HG02938 (cell line): ENCODE data around the gene NDUFS2.
A peak's percentile ranks its signal among the peaks of the same experiment; 100 is the strongest.

Experiments used
- ATAC-seq: cut with Tn5 transposase; IDR thresholded peaks from one replicate; pipeline ENCODE4 v1.9.1; 2021; ENCODE audit warnings: mild to moderate bottlenecking, moderate library complexity; ENCODE audit not compliant: unreplicated experiment

NDUFS2 gene

DNA sequence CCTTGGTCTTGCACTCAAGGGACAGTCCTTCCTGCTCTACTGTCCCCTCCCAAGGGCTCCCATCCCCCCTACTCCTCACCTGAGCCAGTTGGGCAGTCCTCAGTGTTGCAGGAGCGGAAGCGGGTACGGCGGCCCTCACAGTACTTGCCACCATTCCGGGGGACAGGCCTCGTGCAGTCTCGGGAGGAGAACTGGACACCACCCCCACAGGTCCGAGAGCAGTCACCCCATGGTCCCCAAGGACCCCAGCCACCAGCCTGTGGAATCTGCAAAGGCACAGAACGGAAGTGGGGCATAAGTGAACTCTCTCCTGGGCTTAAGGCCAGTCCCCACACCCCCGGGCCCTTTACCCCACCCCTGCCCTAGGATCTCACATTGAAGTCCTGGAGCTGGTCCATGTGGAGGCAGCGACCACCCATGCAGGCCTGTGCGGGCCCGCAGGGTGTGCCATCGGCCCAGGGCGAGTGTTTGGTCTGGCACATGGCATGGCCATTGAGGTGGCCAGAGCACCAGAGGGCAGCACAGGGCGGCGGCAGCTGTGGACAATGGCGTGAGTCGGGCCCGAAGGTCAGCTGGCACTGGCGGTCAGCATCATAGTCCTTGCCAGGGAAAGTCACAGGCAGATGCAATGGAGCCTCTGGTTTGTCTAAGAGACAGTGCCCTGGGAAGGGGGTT, 8.5 kb upstream of the NDUFS2 start:
- ATAC-seq: no peak

DNA sequence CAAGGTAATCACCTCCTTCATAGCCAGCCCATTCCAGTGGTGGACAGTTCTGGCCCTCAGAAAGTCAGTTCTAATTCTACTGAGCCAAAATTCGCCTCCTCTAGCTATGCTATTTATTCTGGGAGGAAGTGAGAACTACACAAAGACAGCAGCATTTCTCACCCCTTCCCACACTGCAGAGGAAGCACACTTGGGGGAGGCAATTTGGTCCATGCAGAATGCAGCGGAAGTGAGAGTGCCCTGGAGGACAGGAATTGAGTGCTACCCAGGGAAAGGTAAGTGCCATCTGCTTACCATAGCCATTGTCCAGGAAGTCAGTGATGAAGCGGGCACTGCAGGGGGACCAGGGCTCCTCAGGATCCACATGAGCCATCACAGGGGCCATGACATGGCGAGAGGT, 7.0 kb upstream of the NDUFS2 start:
- ATAC-seq: no peak

DNA sequence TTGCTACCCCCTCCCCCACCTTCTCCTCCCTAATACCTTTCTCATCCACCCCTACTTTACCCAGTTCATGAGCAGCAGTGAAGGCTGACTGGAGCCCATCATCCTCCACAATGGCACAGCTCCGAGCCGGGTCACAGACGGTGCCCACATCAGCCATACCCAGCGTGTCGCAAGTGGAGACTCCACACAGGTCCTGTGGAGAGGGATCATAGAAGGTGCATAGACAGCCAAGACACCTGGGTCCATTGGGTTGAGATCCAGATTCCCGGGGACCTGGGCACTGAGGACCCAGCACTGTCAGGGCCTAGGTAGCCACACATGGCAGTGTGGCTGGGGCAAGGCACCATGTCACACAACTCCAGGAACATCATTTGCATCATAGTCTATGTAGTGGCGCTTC, 6.1 kb upstream of the NDUFS2 start:
- no peak for ATAC-seq

DNA sequence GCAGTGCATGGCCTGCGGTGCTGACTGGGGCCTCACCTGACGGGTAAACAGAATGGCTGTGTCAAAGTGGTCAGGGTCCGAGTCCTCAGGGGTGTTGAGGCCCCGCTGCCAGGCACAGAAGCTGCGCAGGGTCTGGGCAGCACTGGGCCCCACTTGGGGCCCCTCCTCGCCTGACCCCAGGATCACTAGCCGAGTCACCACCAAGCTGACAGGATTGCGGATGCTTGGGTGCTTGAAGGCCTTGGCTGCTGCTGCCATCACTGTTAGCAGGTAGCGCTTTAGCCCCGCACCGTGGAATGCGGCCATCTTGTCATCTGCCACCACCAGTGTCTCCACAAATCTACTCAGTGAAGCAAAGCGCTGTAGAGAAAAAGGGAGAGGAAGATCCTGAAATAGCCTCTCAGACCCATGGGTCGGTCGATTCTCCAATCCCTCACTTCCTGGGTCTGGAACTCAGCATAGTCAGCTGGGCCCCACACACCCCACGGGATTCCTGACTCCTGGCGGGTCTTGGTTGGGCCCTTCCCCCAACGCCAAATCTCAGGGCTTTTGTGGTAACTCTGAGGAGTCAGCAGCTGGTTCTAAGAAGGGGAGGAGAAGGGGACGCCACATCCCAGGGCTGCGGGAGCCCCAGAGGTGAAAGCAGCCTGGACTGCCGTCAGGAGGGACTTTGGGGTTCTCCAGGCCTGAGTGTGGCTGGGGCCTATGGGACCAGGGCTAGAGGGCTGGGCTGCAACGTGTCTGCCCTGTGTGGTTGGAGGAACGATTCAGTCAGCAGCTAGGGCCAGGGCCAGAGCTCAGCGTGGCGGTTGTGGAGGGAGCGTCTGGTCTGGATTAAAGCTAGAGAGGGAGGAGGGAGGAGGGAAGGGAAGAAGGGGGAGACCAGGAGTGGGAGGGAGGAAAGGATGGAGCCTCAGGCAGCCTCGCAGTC, 5.4 kb upstream of the NDUFS2 start:
- no peak for ATAC-seq

DNA sequence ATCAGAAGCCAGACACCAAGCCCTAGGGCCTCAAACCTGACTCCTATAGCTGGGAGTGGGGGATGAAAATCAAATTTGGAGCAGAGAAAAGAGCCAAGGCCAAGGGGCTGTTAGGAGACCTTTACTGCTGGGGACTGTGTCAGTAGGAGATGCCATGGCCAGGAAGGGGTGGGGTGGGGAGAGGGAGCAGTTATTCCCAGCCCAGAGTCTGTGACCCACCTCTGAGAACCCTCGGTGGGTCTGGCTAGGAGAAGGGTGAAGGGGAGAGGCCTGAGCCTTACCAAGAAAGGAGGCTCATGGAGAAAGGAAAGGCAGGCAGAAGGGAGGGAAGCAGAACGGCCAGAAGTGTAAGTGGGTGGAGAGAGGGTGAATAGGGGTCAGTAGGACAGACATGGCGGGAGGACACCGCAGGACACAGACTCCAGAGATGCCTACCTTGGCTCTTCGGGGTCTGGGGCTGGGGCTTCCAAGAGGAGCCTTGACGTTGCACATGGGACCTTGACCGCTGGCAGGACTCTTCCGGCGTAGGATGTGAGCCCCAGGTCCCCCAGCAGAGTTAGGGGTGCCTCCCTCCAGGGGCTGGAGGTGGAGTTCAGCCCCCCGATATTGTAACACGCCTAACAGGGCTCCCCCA, 4.5 kb upstream of the NDUFS2 start:
- ATAC-seq: no peak

DNA sequence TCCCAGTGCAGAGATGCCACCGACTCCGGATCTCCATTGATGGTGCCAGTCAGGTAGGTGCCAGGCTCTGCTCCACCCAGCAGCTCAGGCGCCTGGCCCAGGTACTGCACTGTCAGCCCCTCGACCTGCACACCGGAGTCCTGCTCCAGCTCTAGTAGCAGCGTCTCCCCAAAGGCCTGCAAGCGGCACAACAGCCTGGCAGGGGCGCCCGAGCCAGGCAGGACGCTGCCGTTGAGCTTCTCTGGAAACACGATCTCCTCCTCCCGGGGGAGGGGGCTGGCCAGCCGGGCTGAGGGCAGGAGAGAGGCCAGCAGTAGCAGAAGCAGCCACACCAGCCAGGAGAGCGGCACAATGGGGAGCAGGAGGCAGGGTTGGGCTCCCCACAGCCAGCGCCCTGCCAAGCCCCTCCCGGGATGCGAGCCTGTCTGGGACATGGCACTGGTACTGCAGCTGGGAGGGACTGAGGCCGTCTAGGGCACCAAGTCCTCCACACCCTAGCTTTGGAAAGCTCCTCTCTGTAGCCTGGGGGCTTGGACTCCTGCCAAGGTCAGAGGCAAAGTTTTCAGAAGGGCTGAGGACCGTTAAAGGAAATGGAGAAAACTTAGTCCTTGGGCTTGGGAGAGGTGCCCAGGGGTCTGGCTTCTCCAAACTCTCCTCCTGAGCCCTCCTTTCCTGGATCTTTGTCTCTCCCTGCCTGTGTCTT, 3.8 kb upstream of the NDUFS2 start:
- no peak for ATAC-seq

DNA sequence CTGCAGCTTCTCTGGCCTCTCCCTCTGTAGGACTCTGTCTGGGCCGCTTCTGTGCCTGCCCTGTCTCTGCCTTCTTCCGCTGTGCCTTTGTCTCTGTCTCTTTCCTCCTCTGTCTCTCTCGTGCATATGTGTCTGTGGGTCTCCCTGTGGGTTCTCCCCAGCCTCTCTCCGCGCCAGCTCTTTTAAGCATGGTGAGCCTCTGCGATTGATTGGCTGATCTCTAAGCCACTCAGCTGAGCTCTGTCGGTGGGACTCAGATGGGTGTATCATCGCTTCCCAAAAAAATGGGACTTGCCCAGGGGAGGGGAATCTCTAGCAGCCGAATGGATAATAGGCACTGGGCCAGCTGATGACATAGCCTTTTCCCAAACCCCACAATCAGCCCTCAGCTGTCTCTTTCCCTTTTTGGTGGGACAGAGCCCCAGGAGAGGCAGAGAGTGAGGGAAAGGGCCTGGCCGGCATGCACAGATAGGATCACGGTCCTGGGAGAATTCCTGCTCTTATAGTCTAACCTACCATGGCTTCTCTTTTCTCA, 3.2 kb upstream of the NDUFS2 start, which contains the start of gene ADAMTS4:
Gene ADAMTS4, minus strand, starts transcription at position 158 of the 535 bp plus-strand sequence. CDS start 427 bp downstream, outside the sequence.
- no peak for ATAC-seq

DNA sequence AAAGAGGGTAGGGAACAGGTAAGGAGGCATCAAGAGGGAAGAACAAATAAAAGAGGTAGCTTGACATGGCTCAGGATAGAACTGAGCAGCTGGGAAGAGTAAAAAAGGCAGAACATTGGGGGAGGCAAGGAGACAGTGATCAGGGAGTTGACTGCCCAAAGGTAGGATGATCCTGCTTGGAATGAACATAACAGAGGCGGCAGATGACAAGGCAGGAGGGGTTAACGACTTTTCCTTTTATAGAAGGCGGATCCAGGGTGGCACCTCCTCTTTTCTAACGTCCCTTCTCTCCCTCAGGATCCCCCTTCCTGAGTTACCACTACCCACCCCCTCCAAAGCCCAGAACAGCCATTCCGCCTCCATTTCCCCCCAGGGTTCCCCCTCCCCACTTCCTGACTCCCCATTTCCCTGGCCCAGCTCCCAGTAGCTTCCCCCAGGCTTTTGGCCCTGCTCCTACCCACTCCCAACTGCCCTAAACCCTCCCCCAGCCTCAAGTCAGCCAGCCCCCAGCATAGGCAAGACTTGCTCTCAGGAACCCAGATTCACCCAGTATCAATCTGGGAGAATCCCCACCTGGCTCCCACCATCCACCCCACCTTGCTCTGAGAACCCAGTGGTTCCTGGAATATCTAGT, 2.5 kb upstream of the NDUFS2 start:
- ATAC-seq: no peak

DNA sequence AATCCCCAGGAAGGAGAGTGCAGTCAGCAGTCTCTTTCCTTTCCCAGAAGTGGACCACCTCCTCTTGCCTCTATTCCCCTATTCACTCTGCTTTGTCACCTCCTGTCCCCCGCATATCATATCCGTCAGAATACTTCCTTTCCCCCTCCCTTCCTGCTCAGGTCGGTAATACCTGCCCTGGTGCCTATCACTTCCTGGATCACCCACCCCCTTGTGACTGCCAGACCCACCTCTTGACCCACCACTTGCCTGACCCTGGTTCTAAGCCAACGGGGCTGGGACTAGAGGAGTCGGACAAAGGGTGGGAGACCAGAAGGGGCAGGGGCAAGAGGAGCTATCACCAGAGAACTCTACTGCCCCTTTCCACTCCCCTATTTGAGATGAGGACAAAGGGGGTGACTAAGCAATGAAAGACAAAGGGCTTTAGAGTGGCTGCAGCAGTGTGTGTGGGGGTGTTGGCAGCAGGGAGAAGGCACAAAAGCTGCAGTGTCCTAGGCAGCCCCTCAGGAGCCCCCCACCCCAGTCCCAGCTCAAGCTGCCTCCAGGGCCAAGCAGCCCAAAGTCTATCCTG, 1.7 kb upstream of the NDUFS2 start:
- ATAC-seq: no peak

DNA sequence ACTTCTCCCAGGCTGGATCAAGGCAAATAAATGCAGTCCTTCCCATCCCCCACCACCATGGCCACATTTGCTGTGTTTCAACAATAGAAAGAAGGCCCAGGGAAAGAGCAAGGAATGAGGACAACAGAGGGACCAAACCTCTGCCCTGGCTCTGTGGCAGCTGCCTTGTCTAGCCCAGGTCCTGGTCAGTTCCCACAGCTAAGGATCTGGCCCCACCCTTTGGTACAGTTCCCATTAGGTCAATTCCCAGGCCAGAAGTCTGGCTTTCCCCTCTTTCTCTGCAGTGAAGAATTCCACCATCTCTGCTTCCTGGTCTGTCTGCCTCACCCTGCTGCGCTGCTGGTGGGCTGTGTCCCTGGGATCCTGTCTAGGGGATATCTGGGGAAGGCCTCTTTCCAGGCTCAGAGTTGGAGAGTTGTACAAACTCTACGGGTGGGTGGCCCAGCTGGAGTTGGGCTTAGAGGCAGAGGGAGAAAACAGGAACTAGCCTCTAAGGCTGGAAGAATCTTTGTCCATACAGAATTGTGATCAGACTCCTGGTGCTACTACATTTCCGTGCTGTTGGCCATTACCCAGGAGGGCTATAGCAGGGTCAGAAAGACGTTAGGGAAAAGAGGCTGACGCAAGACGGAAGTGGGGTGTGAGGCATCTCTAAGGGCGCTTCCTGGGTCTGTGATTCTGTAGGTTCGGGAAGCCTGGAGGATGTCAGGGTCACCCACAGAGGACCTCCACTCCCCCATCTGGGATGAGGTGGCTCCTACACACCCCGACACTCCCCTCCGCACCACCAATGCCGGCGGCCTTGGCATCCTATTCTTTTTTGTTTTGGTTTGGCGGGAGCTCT, 953 bp upstream of the NDUFS2 start:
- ATAC-seq: no peak

DNA sequence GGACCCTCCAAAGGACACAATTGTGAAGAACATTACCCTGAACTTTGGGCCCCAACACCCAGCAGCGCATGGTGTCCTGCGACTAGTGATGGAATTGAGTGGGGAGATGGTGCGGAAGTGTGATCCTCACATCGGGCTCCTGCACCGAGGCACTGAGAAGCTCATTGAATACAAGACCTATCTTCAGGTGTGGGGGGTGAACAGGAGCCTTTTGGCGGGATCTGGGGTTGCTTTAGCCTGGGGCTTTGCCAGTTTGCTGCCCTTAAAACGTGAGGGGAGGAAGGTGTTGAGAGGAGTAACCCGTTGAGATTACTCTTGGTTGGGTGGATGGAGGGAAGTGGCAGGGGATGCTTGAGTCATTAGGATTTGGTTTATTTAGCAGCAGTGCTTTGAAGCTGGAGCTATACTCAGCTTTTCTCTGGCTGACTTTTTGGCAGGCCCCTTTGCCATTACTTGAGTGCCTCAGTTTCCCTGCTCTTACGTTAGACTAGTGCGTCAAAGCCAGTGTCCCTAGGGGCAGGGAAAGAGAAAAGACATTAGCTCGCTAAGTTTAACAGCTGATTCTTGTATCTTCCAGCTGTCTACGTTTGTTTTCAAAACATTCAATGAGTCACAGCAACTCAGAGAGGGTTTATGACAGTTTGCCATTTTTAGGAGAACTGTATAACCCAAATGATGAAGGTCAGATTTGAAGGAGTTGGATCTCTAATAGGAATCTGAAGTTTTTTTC, 4.4 kb downstream of the NDUFS2 start:
- ATAC-seq: no peak

DNA sequence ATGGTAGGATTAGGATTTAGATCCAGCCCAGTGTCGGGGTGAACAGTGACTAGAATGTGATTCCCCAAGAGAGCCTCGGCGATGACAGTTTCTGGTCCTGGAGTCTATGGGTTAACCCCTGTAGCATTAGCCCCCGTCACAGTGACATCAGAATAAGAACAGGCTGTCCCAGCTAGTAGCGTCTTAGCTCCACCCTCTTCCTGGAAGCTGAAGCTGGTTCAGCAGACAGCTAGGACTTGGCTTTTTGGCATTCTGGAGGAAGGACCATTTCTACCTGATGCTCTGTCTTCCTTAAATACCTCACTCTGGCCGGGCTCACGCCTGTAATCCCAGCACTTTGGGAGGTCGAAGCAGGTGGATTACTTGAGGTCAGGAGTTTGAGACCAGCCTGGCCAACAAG, 5.0 kb downstream of the NDUFS2 start:
- ATAC-seq: no peak

DNA sequence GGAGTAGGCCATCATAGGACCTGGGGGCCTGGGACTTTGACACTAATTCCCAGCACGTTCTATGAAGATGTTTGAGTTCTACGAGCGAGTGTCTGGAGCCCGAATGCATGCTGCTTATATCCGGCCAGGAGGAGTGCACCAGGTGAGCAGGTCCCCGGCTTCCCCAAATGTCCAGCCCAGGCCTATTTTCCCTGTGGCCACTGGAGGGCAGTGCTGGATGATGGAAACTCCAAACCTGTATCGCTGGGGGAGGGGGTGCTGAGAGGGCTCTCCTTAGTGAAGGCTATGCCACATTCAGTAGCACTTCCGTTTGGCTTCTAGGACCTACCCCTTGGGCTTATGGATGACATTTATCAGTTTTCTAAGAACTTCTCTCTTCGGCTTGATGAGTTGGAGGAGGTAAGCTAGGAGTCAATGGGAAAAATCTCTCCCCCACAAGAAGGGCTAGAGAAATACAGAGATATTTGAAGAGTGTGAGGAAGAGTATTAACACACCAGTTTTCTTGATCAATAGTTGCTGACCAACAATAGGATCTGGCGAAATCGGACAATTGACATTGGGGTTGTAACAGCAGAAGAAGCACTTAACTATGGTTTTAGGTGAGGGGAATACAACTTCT, 7.7 kb downstream of the NDUFS2 start:
- peak; percentile 64 for ATAC-seq

DNA sequence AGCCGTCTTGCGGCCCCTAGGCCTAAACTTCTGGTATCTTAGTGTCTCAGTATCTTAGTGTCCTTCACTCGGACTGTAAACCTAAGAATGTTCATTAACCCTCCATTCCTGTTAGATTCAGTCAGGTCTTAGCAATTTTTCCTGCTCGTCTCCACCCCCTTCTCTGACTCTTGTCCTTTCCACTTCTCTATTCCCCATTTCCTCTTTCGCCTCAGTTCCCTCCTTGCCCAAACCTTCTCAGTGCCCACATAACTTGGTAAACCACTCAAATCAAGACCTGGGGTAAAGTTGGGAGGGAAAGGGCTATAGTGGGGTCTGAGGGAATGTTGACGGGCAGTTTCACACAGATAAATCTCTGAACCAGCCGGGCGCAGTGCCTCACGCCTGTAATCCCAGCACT, 12.2 kb downstream of the NDUFS2 start:
- ATAC-seq: no peak

DNA sequence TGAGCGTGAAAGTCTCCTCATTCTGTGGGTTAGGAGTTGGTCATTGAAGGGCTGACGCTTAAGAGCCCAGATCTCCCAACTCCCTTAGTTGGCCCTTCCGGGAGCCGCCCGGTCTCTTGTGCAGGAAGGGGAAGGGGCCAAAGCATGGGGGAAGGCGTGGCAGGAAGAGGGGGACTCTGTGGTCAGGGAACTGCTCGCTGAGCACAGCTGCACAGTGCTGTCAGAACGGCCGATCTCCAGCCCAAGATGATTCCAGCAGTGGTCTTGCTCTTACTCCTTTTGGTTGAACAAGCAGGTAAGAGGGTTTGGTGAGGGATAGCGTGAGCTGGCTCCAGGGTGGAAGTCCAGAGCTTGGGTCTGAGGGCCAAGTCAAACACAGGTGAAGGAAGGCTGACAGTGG, 12.9 kb downstream of the NDUFS2 start, which contains the start of gene FCER1G:
Gene FCER1G, plus strand, starts transcription at position 220 of the 400 bp plus-strand sequence. Its CDS starts 27 bp downstream, at position 247.
- no peak for ATAC-seq

DNA sequence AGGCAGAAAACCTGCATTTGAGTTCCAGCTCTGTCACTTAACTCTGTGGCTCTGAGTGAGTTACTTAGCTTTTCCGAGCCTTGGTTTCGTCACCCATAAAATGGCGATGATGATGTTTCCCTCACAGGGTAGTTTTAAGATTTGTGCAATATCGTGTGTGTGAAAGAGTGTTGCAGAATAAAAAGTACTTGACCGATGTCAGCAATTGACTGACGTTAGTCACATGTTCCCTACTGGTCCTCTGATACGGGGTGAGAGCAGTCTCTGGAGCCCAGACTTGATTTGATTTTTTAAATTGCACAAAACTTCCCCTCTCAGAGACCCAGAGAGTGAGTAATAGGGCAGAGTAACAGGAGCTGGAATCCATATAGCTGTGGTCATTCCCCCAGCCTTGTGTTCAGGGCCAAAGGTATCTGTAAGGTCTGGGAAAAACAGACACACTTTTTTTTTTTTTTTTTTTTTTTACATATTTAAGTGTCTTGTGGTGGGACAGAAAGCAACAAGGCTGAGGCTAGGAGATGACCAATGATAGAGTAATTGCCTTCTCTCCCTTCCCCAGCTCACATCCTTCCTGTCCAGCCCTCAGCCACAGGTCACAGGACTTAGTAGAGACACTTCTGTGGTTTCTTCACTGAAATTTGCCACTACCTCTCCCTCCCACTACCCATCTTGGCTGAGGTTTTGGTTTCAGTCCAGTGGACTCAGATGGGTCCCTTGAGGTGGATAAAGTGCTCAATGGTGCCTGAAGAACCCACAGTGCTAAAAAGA, 15.0 kb downstream of the NDUFS2 start:
- ATAC-seq: peak; percentile 91

DNA sequence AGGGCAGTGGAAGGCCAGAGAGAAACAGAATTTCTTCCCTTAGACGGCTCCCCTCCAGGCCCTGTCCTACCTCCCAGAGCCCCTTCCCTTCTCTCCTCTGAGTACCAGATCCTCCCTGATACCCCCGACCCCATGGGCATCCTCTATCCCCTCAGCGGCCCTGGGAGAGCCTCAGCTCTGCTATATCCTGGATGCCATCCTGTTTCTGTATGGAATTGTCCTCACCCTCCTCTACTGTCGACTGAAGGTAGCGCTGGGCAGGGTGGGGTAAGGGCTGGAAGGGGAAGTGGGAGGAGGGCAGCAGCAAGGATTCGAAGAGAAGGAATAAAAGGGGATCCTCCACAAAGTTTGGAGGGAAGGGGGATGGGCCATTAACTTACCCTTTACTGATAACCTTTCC, 15.7 kb downstream of the NDUFS2 start:
- ATAC-seq: no peak
